ENCODE results near the gene CORO1A.
"Not testable (repeated sequence)": the region's sequence is repeated elsewhere in the genome, so short reads cannot be mapped to it uniquely, and the experiment has no call there.

The CORO1A gene

GRCh38 chr16:30173054-30173453 is 10.3 kb upstream of the CORO1A start:
- DNase-seq, result no peak

- not testable (repeated sequence) for DNase-seq
These were observed 6.5 kb upstream of the CORO1A start for GRCh38 chr16:30176876-30177275.

GRCh38 chr16:30179195-30179594 is 4.2 kb upstream of the CORO1A start:
- DNase-seq, result no peak

- DNase-seq, result no peak
These were observed 3.5 kb upstream of the CORO1A start for GRCh38 chr16:30179931-30180330.

- DNase-seq, result no peak
These were observed 2.7 kb upstream of the CORO1A start for GRCh38 chr16:30180741-30181140.

- peak; percentile 91 for DNase-seq
These were observed 891 bp downstream of the CORO1A start for GRCh38 chr16:30184096-30184890.

GRCh38 chr16:30184891-30185682 is 1.7 kb downstream of the CORO1A start:
- DNase-seq, result no peak

GRCh38 chr16:30185683-30186421 is 2.5 kb downstream of the CORO1A start:
- peak; percentile 90 for DNase-seq

- no peak for DNase-seq
These were observed 3.0 kb downstream of the CORO1A start for GRCh38 chr16:30186444-30186781.

- peak; percentile 83 for DNase-seq
These were observed 3.6 kb downstream of the CORO1A start for GRCh38 chr16:30186782-30187555.

- DNase-seq, result no peak
These were observed 4.1 kb downstream of the CORO1A start for GRCh38 chr16:30187556-30187865.

GRCh38 chr16:30187971-30188561 is 4.7 kb downstream of the CORO1A start:
- DNase-seq, result no peak

GRCh38 chr16:30191158-30191557 is 7.8 kb downstream of the CORO1A start:
- not testable (repeated sequence) for DNase-seq

- DNase-seq, result not testable (repeated sequence)
These were observed 9.7 kb downstream of the CORO1A start for GRCh38 chr16:30193098-30193497.

GRCh38 chr16:30193615-30194014 is 10.2 kb downstream of the CORO1A start, which contains the start of the genes BOLA2B and SLX1A:
TSS of gene BOLA2B (minus strand) at chr16:30193666. CDS start at chr16:30193595, 71 bp downstream.
TSS of gene SLX1A (plus strand) at chr16:30193875. CDS start at chr16:30194085, 210 bp downstream.
- not testable (repeated sequence) for DNase-seq

GRCh38 chr16:30194172-30194925 is 10.9 kb downstream of the CORO1A start:
- DNase-seq, result not testable (repeated sequence)

- DNase-seq, result not testable (repeated sequence)
These were observed 13.6 kb downstream of the CORO1A start for GRCh38 chr16:30197001-30197400.

- not testable (repeated sequence) for DNase-seq
These were observed 15.6 kb downstream of the CORO1A start, which contains the start of gene SULT1A3 for GRCh38 chr16:30199049-30199448. TSS of gene SULT1A3 (plus strand) at chr16:30199255. CDS start at chr16:30200729, 1,474 bp downstream.

GRCh38 chr16:30199608-30200343 is 16.4 kb downstream of the CORO1A start:
- DNase-seq, result not testable (repeated sequence)

- DNase-seq, result not testable (repeated sequence)
These were observed 22.3 kb downstream of the CORO1A start for GRCh38 chr16:30205541-30206236.

Data from central memory CD4-positive, alpha-beta T cell (primary cell).